Measurements from ENCODE around the gene KIF4A. TPM values are rescaled to one million over a fixed set of nuclear protein-coding genes. Genes with fewer than 3 reads are reported as not detected.
"Not testable (repeated sequence)": the region's sequence is repeated elsewhere in the genome, so short reads cannot be mapped to it uniquely, and the experiment has no call there.

Gene KIF4A
- 32.3 TPM for polyA plus RNA-seq (2012; ENCODE audit: insufficient read depth, insufficient read length)

- H3K4me3 ChIP-seq (ENCODE audit: low read length), result peak within 1 kb of the TSS; percentile 77
- peak; percentile 72 for DNase-seq (ENCODE audit: low read depth, low spot score)
Measured at GRCh38 chrX:70289793-70290770, at the start of gene KIF4A, which contains the start of gene PDZD11. TSS of gene KIF4A (plus strand) at chrX:70290104. CDS start at chrX:70290459, 355 bp downstream. TSS of gene PDZD11 (minus strand) at chrX:70289927. CDS start at chrX:70289341, 586 bp downstream.

- H3K4me3 ChIP-seq (ENCODE audit: low read length), result no peak overlapping the region
- no peak for DNase-seq (ENCODE audit: low read depth, low spot score)
Measured at GRCh38 chrX:70240751-70241150, 49.2 kb upstream of the KIF4A start.

DNA sequence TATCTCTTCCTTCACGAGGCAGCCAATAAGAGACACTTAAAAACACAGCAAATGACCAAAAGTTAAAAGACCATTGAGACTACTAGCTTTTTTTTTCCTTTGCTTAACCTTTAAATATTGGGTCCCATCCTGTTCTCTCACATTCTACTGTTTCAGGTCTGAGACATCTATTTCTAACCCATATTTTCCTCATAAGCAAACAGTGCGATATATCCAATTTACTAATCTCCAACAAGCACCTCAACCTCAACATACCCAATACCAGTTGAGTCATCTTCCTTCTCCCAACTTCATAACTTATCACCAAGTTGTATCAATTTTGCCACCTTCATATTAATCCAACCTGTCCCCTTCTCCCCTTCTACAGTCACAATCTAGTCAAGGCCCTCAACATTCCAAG, 48.4 kb upstream of the KIF4A start:
- H3K4me3 ChIP-seq (ENCODE audit: low read length), result no peak overlapping the region
- no peak for DNase-seq (ENCODE audit: low read depth, low spot score)

DNA sequence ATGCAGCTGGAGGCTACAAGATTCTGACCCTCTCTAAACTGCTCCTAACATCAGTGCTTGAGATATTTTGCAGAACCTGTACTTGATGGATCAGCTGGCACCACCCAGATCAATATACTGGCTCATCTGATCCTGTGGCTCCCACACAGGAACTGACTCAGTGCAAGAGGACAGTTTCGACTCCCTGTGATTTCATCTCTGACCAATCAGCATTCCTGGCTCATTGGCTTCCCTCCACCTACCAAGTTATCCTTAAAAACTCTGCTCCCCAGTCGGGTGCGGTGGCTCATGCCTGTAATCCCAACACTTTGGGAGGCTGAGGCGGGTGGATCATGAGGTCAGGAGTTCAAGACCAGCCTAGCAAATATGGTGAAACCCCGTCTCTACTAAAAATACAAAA, 46.3 kb upstream of the KIF4A start:
- H3K4me3 ChIP-seq (ENCODE audit: low read length); DNase-seq (ENCODE audit: low read depth, low spot score): not testable (repeated sequence)

GRCh38 chrX:70244881-70245280, 45.0 kb upstream of the KIF4A start:
- DNase-seq (ENCODE audit: low read depth, low spot score), result no peak
- no peak overlapping the region for H3K4me3 ChIP-seq (ENCODE audit: low read length)

DNA sequence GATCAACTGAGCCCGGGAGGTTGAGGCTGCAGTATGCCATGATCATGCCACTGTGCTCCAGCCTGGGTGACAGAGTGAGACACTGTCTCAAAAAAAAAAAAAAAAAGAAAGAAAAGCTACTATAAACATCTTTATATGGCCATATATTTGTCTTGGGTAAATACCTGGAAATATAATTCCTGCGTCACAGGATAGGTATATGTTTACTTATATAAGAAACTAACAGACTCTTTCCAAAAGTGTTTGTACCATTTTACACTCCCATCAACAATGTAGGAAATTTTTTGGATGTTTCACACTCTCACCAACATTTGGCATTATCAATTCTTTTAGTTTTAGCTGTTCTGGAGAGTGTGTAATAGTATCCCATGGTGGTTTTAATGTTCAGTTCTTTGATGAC, 42.7 kb upstream of the KIF4A start:
- no peak for DNase-seq (ENCODE audit: low read depth, low spot score)
- no peak overlapping the region for H3K4me3 ChIP-seq (ENCODE audit: low read length)

DNA sequence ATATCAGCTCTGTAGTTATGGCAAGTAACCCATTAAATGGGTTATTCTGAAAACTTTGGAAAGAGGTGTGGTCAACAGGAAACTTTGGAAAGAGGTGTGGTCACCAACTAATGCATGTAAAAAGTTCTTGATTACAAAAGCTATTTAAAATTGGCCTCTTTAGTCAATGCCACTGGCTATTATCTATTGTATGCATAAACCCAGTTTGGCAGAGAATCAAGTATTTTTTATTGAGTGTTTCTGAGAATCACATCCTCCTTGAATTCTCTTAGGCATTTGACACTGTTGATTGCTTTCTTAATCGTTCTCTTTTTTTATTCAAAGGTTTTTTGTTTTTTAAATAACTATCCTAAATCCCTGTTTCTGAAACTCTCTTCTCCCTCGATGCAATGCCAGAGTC, 37.4 kb upstream of the KIF4A start:
- no peak overlapping the region for H3K4me3 ChIP-seq (ENCODE audit: low read length)
- no peak for DNase-seq (ENCODE audit: low read depth, low spot score)

GRCh38 chrX:70253377-70254062, 36.4 kb upstream of the KIF4A start:
- DNase-seq (ENCODE audit: low read depth, low spot score), result no peak

GRCh38 chrX:70254063-70254400, 35.9 kb upstream of the KIF4A start:
- no peak overlapping the region for H3K4me3 ChIP-seq (ENCODE audit: low read length)
- DNase-seq (ENCODE audit: low read depth, low spot score), result no peak

More at GRCh38 chrX:70253377-70254062, 36.4 kb upstream of the KIF4A start:
- H3K4me3 ChIP-seq (ENCODE audit: low read length), result no peak overlapping the region

DNA sequence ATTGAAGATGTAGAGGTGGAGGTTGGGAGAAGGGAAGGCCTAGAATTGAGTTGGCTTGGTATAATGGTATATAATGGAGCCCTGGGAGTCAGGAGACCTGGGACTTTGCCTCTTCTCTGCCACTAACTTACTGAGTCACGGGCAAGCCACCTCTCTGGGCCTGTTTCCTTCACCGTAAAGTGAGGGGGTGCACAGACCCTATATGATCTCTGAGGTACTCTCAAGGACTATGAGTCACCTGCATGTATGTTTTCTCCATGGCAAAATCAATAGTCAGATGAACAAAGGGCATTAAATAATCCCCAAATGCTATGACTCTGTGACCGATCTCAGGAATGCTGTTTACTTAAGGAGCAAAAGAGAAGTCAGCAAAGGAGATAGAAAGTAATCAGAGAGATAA, 35.0 kb upstream of the KIF4A start:
- DNase-seq (ENCODE audit: low read depth, low spot score), result no peak
- H3K4me3 ChIP-seq (ENCODE audit: low read length), result no peak overlapping the region

- no peak for DNase-seq (ENCODE audit: low read depth, low spot score)
- no peak overlapping the region for H3K4me3 ChIP-seq (ENCODE audit: low read length)
Measured at GRCh38 chrX:70255452-70255851, 34.5 kb upstream of the KIF4A start.

DNA sequence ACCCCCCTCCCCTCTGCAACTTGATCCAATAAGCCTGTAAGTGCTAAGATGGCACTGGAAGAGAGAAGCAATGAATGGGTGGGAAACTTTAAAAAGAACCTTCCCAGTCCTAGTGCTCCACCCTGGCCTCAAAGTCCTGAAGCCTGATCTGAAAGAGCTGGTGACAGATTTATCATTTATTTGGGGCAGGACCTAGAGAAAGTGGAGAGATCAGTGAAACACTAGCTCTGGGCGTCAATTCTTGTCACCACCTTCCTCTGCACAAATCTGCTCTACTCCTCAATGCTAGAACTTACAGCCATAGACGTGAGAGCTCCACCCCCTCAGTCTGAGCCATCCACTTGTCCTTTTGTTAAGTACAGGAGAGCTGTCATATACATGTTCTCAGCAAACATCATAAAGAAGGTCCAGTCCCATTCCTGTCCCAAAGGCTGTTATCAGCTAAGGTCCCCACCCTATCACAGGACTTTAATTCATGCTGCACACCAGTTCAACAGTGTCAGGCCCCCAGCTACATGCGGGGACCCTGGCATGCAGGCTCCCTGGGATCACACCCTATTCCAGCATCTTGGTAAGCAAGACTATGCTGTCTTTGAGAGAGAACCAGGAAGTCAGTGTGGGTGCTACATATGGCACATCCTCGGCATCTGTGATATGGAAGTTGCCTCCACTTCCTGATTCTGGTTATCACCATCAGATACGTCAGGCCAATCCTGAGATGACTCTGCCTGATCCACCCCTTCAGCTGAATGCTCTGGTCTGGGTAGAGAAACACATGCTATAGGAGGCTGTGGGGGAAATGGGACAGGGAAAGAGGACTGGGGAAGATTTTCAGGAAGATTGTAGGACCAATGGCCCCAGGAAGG, 32.2 kb upstream of the KIF4A start:
- DNase-seq (ENCODE audit: low read depth, low spot score), result no peak
- no peak overlapping the region for H3K4me3 ChIP-seq (ENCODE audit: low read length)

DNA sequence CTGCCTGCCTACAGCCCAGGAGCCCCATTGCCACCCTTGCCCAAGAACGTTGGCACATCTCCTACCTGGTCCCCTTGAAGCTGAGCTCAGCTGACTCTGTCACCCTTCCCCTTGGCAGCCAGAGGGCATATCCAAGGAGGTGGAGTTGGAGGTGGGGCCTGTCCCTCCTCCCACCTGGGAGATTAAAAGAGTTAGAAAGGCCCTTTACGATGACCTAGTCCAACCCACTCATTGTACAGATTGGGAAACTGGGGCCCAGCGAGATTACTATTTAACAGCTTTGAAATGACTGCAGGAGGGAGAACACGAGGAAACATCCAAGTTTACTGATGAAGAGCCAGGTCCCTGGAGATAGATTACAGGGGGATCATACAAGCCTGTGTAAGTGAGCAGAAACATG, 29.8 kb upstream of the KIF4A start, which contains the start of gene P2RY4:
P2RY4 (minus strand) TSS at position 101 of the 400 bp plus-strand sequence. CDS start 580 bp downstream, outside the sequence.
- no peak within 1 kb of the TSS for H3K4me3 ChIP-seq (ENCODE audit: low read length)
- no peak for DNase-seq (ENCODE audit: low read depth, low spot score)

DNA sequence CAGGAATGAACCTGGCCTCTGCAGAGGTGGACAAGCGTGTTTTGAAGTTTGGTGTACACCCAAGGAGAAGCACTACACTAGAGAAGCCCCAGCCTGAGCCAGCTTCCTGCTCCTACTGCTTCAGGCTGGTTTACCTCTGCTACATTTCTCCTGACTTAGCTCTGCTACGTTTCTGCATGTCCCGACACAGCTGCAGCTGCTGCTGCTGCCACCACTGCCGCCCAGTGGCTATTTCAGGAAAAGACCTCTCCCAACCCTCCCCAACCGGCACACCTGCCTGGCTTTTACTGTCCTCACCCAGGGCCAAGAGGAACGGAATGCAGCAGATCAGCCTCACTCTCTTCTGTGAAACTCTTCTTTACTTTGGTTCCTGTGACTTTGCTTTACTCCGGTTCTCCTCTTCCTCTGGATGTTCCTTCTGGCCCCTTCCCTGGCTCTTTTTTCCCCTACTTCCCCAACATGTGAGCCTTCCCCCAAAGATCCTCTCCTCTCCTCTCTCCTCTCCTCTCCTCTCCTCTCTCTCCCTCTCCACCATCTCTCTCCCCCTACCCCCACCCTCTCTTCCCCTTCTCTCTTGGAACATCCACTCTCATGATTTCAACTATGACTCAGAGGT, 26.8 kb upstream of the KIF4A start:
- peak; percentile 0 for DNase-seq (ENCODE audit: low read depth, low spot score)
- H3K4me3 ChIP-seq (ENCODE audit: low read length), result no peak overlapping the region

DNA sequence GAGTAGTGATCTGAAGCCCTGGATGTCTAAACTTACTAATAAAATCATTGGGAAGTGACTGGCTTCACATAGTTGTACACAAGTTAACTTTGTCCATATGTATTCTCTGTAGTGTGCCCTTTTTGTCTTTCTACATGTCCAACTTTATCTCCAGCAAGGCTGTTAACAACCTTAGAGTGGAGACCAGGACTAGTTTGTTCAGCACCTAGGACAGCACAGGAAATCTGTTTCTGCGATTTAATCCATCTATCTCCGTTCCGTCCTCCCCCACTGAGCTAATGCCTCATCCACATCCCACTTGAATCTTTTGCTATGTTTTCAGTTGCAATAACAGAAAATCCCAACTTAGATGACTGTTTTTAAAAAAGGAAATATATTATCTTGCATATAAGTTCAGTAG, 25.1 kb upstream of the KIF4A start:
- H3K4me3 ChIP-seq (ENCODE audit: low read length), result no peak overlapping the region
- no peak for DNase-seq (ENCODE audit: low read depth, low spot score)

DNA sequence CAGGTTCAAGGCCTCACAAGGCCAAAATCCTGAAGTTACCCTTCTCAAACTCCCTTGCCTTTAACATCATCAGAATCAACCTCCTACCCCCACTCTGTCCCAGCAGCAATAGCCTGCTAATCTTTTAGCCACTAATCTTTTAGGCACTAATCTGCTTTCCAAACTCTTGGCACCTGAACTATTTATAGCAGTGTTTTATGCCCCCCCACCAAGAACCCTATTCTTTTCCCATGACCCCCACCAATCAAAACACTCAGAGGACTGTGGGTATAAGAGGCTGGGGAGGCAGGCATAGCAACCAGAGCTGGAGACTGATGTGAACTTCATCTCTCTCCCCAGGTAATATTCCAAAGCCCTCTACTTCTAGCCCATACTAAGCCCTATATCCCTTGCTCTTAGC, 21.9 kb upstream of the KIF4A start, which contains the start of gene ARR3:
ARR3 (plus strand) TSS at position 301 of the 400 bp plus-strand sequence. CDS start 1,052 bp downstream, outside the sequence.
- no peak for DNase-seq (ENCODE audit: low read depth, low spot score)
- no peak within 1 kb of the TSS for H3K4me3 ChIP-seq (ENCODE audit: low read length)

DNA sequence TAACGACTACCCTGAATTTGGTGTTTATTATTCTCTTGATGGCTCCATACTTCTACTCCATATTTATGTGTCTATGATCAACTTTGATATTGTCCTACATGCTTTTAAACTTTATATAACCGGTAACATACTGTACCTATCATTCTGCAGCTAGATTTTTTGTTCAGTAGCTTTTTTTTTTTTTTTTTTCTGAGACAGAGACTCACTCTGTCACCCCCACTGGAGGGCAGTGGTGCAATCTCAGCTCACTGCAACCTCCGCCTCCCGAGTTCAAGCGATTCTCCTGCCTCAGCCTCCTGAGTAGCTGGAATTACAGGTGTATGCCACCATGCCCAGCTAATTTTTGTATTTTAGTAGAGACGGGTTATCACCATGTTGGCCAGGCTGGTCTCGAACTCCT, 15.9 kb upstream of the KIF4A start:
- not testable (repeated sequence) for H3K4me3 ChIP-seq (ENCODE audit: low read length); DNase-seq (ENCODE audit: low read depth, low spot score)

DNA sequence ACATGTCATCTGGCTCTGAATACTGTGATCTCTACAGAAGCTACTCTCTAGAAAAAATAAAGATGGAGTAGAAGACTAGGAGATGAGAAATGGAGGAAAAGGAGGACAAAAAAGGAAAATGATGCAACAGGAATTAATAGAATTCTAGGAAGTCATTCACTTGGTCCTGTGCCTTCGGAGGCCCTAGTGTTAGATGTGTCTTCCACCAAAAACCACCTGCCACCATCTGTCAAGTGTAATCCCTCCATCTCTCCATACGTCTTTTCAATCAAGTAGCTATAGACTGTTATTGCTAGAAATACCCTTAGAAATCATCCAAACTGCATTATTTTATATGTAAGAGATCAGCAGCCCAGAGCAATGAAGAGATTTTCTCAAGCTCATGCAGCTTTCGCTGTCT, 10.8 kb upstream of the KIF4A start:
- H3K4me3 ChIP-seq (ENCODE audit: low read length), result no peak overlapping the region
- DNase-seq (ENCODE audit: low read depth, low spot score), result no peak

GRCh38 chrX:70280573-70280972, 9.3 kb upstream of the KIF4A start:
- no peak overlapping the region for H3K4me3 ChIP-seq (ENCODE audit: low read length)
- DNase-seq (ENCODE audit: low read depth, low spot score), result no peak

All from Jurkat, Clone E6-1 (cell line).